Measurements from ENCODE around the gene ATP6V0B. TPM values are rescaled to one million over a fixed set of nuclear protein-coding genes. Genes with fewer than 3 reads are reported as not detected.

Gene ATP6V0B
- total and polyA plus RNA-seq, 2 of the 4 experiments (the other 2 are of a cell fraction) = 72.1 to 169 TPM

- Histone ChIP-seq H4K91ac (ENCODE audit: insufficient read depth, low read depth, low read length) (no peak overlapping the region), H4K20me1 (ENCODE audit: insufficient read depth, low read length) (peaks cover 21% of the 10 kb centered on the region), H3K18ac (ENCODE audit: low read depth, low read length) (no peak overlapping the region), H4K8ac (ENCODE audit: low read depth in 2 of 2, low read length in 2 of 2) (no peak overlapping the region), H2BK20ac (ENCODE audit: low read depth, low read length) (no peak overlapping the region), H3K56ac (ENCODE audit: extremely low read depth, insufficient read depth, low read length) (no peak overlapping the region), H2AK5ac (ENCODE audit: low read depth, low read length) (no peak overlapping the region), H3K9ac (ENCODE audit: low read depth, low read length) (no peak overlapping the region), H2AFZ (replicated peaks; ENCODE audit: low read length, poor library complexity) (no peak overlapping the region), H2BK15ac (ENCODE audit: low read depth, low read length) (no peak overlapping the region), H2BK5ac (ENCODE audit: low read depth, low read length, poor library complexity, severe bottlenecking) (no peak overlapping the region), H2BK120ac (ENCODE audit: low read depth, low read length) (no peak overlapping the region), H3K9me3 (ENCODE audit: control insufficient read depth, insufficient read depth, low read length) (no peaks in the 10 kb centered on the region), H3K23ac (ENCODE audit: low read depth, low read length) (no peak overlapping the region), H3K36me3 (ENCODE audit: control insufficient read depth, insufficient read depth, low read length) (peaks cover 30% of the 10 kb centered on the region), H3K4ac (ENCODE audit: low read depth, low read length) (no peak overlapping the region), H3K9me1 (ENCODE audit: insufficient read depth, low read length) (peaks cover 10% of the 10 kb centered on the region; the same call in 1 of the 2 replicates), H3K27me3 (ENCODE audit: control insufficient read depth, insufficient read depth, low read length) (no peaks in the 10 kb centered on the region), H3K14ac (replicated peaks; ENCODE audit: low read depth, low read length) (no peak overlapping the region), H3K27ac (ENCODE audit: insufficient read depth, low read length) (no peak overlapping the region), H2AK9ac (replicated peaks; ENCODE audit: low read depth, low read length, poor library complexity) (no peak overlapping the region), H3K79me1 (ENCODE audit: low read depth in 1 of 2, low read length in 2 of 2) (peaks cover 17 to 20% of the 10 kb centered on the region in 2 experiments), H3K4me1 (ENCODE audit: control insufficient read depth, insufficient read depth, low read length) (no peaks in the 10 kb centered on the region), H4K5ac (ENCODE audit: low read depth, low read length) (no peak overlapping the region), H3K4me2 (ENCODE audit: low read depth, low read length) (no peak overlapping the region), H3K4me3 (ENCODE audit: insufficient read depth, low read depth, low read length) (no peak overlapping the region)
- BruUV-seq (replicated peaks) = no TSS peak
- CTCF ChIA-PET = no interaction called here
- dilution Hi-C loops (cut with HindIII; ENCODE audit: low sequenced_read_pairs, unreplicated experiment) (no loop called here), in situ Hi-C loops (cut with MboI; ENCODE audit: low sequenced_read_pairs) (loop anchor here (25.0 kb wide), 1 partner anchor 419 kb away; the partner anchor contains the start of gene PTPRF), intact Hi-C loops (cut with micrococcal nuclease) (no loop called here)
- ATAC-seq (ENCODE audit: low read depth) = no peak
- DNase-seq = no peak
- TF ChIP-seq RFX5 (IDR thresholded peaks at IDR 0.05; ENCODE audit: low read depth, low read length) (no peak), RCOR1 (IDR thresholded peaks at IDR 0.05; ENCODE audit: insufficient replicate concordance, low read length) (no peak), FOS (IDR thresholded peaks at IDR 0.05; ENCODE audit: low read depth, low read length) (no peak), POLR2A (IDR thresholded peaks at IDR 0.05; ENCODE audit: low read depth, low read length) (no peak), MAFK (IDR thresholded peaks at IDR 0.05; ENCODE audit: low read depth, low read length) (no peak)
- POLR2A ChIA-PET (ENCODE audit: unreplicated experiment) = no interaction called here
- 95% methylated on average over 4 of the region's 8 CpGs; no CpG with 5 or more reads in 1 of the 2 experiments for WGBS, 2 experiments (ENCODE audit: extremely low coverage in 2 of 2, insufficient read length in 1 of 2)
These were observed 18.5 kb upstream of the ATP6V0B start for GRCh38 chr1:43956234-43956633.

Measured in IMR-90 (cell line).